Immature natural killer cell (primary cell): ENCODE results near the gene VKORC1. TPM values are rescaled to one million over a fixed set of nuclear protein-coding genes. Genes with fewer than 3 reads are reported as not detected.
"Not testable (repeated sequence)": the region's sequence is repeated elsewhere in the genome, so short reads cannot be mapped to it uniquely, and the experiment has no call there.

ENCODE experiments used
- DNase-seq, 3 donors: peaks; one replicate each; pipeline ENCODE4 v3.0.0; 2022; ENCODE audit warnings: mixed read lengths in 1 of 3
- H3K27ac Mint-ChIP-seq, 6 donors: one replicate each; pipeline ENCODE4 v1.8.0; 2020; ENCODE audit warnings: mixed read lengths in 6 of 6, mild to moderate bottlenecking in 5 of 6, inconsistent platforms in 4 of 6, moderate library complexity in 3 of 6
- H3K27me3 Mint-ChIP-seq, 3 donors: one replicate each; pipeline ENCODE4 v1.8.0; 2020 to 2021; ENCODE audit warnings: low read depth in 3 of 3, mild to moderate bottlenecking in 3 of 3, mixed read lengths in 3 of 3, moderate library complexity in 3 of 3, inconsistent platforms in 1 of 3
- H3K36me3 Mint-ChIP-seq, 3 donors: one replicate each; pipeline ENCODE4 v1.8.0; 2020; ENCODE audit warnings: mixed read lengths in 3 of 3, inconsistent platforms in 2 of 3, mild to moderate bottlenecking in 2 of 3
- H3K4me1 Mint-ChIP-seq, 2 donors: one replicate each; pipeline ENCODE4 v1.8.0; 2020; ENCODE audit warnings: inconsistent platforms in 2 of 2, mild to moderate bottlenecking in 2 of 2, mixed read lengths in 2 of 2, moderate library complexity in 1 of 2
- H3K4me3 Mint-ChIP-seq, 5 donors: one replicate each; pipeline ENCODE4 v1.8.0; 2020; ENCODE audit warnings: mild to moderate bottlenecking in 5 of 5, mixed read lengths in 5 of 5, inconsistent platforms in 3 of 5, moderate library complexity in 3 of 5
- H3K9me3 Mint-ChIP-seq, 6 donors: one replicate each; pipeline ENCODE4 v1.8.0; 2020; ENCODE audit warnings: mild to moderate bottlenecking in 6 of 6, mixed read lengths in 6 of 6, inconsistent platforms in 4 of 6, moderate library complexity in 3 of 6
- polyA plus RNA-seq, 3 donors: library from polyadenylated mRNA; unstranded; fragments of 300-500 nt; fragmentation: Illumina TruSeq; gene quantifications; one replicate each; pipeline ENCODE4 v1.2.3, GENCODE V29; 2021

VKORC1 gene
- polyA plus RNA-seq, 3 donors from 2014 or later = 114 to 164 (median 116) TPM

DNA sequence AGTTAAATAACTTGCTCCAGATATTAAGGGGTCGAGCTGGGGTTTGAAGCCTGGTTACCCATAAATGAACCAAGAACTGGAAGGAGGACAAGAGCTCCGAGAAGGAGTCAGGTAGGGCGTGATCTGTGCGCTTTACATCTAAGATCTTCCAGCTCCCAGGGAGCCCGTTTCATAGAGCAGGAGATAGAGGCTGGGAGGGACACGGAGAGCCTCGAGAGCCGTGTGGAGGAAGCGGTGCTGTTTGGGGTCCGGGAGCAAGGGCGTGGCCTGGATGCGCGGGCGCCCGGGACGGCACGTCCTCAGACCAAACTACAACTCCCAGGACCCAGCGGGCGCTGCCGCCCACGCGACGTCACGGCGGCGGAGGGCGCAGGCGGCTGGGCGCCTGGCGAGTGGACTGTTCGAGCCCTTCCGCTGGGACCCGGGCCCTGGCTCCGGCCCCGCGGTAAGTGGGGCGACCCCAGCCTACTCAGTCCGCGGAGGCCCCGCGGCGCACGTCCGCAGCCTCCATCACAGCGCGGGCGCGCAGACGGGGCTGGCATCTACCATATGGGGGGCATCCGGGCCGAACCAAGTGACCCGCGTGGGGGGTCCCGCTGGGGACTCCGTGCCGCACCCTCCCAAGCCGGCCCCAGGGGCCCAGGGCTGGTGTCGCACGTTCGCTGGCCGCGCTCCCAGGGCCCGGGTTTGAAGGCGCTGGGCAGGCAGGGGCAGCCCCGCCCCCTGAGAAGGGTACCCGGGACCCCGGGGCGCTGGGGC lies 13.6 kb upstream of the VKORC1 start, which contains the start of gene BCKDK:
TSS of gene BCKDK (plus strand) at position 352 of the 759 bp plus-strand sequence. CDS start 838 bp downstream, outside the sequence.
- peak within 1 kb of the TSS; percentile 47 to 81 (median 65) for H3K27ac Mint-ChIP-seq
- no peaks in the 10 kb centered on the region for H3K9me3 Mint-ChIP-seq
- peak within 1 kb of the TSS; percentile 80 to 89 (median 84) for H3K4me3 Mint-ChIP-seq
- peaks cover 0 to 8% (median 4%) of the 10 kb centered on the region in 3 donors for H3K36me3 Mint-ChIP-seq
- peak; percentile 41 to 47 (median 41) for DNase-seq
- peaks cover 15 to 16% of the 10 kb centered on the region in 2 donors for H3K4me1 Mint-ChIP-seq
- peaks cover 0 to 5% (median 0%) of the 10 kb centered on the region in 3 donors for H3K27me3 Mint-ChIP-seq

DNA sequence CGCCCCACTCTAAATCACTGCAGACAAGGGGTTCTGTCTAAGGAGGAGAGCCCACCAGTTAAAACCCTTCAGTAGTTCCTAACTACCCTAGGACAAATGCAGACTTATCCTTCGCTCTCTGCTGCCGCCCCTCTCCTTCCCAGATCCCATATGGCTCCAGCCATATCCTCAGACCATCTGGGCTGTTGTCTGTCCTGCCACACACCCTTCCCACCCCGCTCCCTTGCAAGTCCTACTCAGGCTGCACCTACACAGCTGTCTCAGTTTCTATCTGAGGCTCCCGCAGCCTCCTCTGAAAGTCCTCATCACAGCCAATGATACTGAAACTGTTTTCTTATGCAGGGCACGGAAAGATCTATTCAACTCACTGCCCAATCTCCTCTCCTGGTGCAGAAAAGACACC lies 12.9 kb upstream of the VKORC1 start:
- Mint-ChIP-seq H3K9me3 (no peaks in the 10 kb centered on the region), H3K27ac (peak overlapping the region in 5 of 6 donors; percentile 10 to 73 (median 47)), H3K27me3 (peaks cover 0 to 5% (median 2%) of the 10 kb centered on the region in 3 donors), H3K4me3 (peak overlapping the region; percentile 80 to 89 (median 84)), H3K4me1 (peaks cover 15 to 16% of the 10 kb centered on the region in 2 donors), H3K36me3 (peaks cover 0 to 7% (median 4%) of the 10 kb centered on the region in 3 donors)
- no peak for DNase-seq

DNA sequence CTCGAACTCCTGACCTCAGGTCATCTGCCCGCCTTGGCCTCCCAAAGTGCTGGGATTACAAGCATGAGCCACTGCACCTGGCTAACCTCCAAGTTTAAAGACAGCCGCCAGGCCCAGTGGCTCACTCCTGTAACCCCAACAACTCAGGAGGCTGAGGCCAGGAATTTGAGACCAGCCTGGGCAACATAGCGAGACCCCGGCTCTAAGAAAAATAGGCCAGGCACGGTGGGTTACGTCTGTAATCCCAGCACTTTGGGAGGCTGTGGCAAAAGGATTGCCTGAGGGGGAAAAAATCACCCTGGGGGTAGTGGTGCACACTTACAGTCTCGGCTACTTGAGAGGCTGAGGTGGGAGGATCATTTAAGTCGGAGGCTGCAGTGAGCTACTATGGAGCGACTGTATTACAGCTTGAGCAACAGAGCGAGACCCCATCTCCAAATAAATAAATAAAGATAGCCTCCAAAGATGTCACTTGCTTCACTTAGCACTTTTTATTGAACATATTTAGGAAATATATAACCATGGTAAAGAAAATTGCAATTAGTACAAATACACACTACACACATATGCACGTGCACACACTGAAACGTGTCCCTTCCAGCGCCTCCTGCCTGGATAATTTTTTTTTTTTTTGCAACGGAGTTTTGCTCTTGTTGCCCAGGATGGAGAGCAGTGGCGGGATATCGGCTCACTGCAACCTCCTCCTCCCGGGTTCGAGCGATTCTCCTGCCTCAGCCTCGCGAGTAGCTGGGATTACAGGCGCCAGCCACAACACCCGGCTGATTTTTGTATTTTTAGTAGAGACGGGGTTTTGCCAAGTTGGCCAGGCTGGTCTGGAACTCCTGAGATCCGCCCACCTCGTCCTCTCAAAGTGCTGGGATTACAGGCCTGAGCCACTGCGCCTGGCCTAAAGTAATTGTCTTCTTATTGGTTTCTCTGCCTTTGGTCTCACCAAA lies 12.2 kb upstream of the VKORC1 start:
- Mint-ChIP-seq H3K9me3 (no peaks in the 10 kb centered on the region), H3K27ac (peak overlapping the region in 2 of 6 donors; percentile 10 to 47), H3K4me3 (peak overlapping the region in 3 of 5 donors; percentile 80 to 84 (median 83)), H3K36me3 (peaks cover 0 to 6% (median 4%) of the 10 kb centered on the region in 3 donors), H3K27me3 (peaks cover 0 to 5% (median 2%) of the 10 kb centered on the region in 3 donors), H3K4me1 (peaks cover 15 to 16% of the 10 kb centered on the region in 2 donors)
- no peak for DNase-seq

DNA sequence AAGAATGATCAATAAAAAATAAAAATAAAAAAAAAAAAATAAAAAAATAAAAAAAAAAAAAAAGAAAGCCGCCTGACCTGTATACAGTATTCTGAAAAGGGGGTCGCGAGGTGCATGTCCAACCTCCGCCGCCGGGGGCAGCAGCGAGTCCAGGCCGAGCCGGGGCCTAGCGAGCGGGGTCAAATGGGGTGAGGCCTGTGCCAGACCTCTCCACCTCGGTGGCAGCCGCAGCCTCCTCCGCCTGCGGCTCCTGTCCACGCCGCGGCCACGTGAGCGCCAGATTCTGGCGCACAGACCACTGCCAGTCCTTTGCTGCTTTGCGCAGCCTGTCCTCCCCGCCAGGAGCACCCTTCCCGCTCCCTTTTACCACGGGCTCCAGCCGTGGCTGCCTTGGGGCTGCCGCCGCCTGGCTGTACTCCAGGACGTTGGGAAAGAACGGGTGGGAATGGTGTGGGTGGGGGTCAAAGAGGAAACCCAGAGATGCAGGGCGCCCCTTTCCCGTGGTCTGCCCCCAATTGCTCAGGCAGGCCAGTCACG lies 11.1 kb upstream of the VKORC1 start:
- H3K27ac Mint-ChIP-seq = peak overlapping the region; percentile 39 to 84 (median 74)
- peaks cover 0 to 6% (median 4%) of the 10 kb centered on the region in 3 donors for H3K36me3 Mint-ChIP-seq
- no peaks in the 10 kb centered on the region for H3K9me3 Mint-ChIP-seq
- H3K27me3 Mint-ChIP-seq = peaks cover 1 to 7% (median 2%) of the 10 kb centered on the region in 3 donors
- peak overlapping the region; percentile 35 to 65 (median 58) for H3K4me3 Mint-ChIP-seq
- peaks cover 15 to 16% of the 10 kb centered on the region in 2 donors for H3K4me1 Mint-ChIP-seq
- peak; percentile 83 to 85 (median 84) for DNase-seq

DNA sequence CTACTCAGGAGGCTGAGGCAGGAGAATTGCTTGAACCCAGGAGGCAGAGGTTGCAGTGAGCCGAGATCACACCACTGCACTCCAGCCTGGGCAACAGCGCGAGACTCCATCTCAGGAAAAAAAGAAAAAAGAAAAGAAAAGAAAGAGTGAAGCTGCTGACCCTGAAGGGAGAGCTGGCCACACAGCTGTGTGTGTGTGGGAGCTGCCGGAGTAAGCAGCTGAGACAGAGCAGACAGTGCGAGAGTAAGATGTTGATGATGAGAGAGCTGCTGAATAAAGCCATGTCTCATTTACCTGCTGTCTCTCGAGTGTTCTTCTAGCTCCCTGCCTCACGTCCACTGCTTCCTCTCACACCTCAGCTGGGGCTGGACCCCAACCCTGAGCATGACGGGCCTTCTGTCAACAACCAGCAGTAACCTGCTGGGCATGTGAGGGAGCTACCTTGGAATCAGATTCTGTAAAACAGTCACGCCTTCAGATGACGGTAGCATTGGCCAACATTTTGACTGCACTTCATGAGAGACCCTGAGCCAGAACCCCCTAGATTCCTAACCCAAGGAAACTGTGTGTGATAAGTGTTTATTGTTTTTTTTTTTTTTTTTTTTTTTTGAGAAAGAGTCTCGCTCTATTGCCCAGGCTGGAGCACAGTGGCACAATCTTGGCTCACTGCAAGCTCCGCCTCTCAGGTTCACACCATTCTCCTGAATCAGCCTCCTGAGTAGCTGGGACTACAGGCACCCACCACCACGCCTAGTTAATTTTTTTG lies 6.5 kb upstream of the VKORC1 start:
- H3K4me1 Mint-ChIP-seq = peaks cover 4 to 12% of the 10 kb centered on the region in 2 donors
- not testable (repeated sequence) for H3K27ac Mint-ChIP-seq, H3K27me3 Mint-ChIP-seq, DNase-seq, H3K36me3 Mint-ChIP-seq, H3K4me3 Mint-ChIP-seq, H3K9me3 Mint-ChIP-seq

DNA sequence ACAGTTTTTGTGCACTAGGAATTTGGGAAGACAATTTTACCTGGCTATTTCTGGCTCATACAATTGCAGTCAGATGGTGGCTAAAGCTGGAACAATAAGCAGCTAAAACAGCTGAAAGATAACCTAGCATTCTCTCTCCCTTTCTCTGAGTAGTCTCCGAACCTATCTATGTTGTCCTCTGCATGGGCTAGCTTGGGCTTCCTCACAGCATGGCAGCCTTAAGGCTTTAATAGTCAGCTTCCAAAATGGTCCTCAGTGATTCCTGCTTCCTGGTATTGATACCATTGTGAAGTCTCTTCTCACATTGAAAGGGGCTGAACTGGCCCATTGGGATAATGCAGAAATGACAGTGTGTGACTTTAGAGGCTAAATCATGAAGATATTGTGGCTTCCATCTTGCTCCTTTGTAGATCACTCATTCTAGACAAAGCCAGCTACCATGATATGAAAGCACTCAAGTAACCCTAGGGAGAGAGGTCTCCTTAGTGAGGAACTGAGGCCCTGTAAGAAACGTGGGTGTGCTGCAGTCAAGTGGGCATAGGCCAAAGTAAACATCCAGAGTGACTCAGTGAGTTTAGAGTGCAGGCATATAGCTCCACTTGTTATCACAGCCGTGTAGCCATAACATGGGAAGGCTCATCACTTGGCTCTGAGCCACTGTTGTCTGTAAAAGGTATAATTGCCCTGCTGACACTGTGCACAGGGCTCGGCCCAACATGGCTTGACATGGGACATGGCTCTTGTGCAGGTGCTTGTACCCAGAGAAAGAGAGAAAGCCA lies 5.5 kb upstream of the VKORC1 start:
- H3K4me1 Mint-ChIP-seq = peaks cover 8 to 16% of the 10 kb centered on the region in 2 donors

DNA sequence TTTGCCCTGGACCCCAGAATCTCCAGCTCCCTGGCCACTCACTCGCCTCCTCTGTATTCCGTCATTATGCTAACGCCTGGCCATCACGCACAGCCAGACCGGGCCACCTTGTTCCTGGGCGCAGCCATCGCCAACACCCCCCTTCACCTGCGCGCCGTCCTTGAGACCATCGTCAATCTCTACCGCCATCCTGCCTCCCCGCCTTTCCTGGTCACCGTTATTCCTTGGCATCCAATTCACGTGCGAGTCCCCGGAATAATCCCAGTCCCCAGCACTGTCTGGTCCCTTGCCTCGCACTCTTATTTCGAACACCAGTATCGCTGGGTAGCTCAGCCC lies 541 bp downstream of the VKORC1 start:
- no peak for DNase-seq
- peak overlapping the region; percentile 78 to 97 (median 87) for H3K4me3 Mint-ChIP-seq
- H3K9me3 Mint-ChIP-seq = no peaks in the 10 kb centered on the region
- peaks cover 10 to 12% (median 12%) of the 10 kb centered on the region in 3 donors for H3K27me3 Mint-ChIP-seq
- H3K27ac Mint-ChIP-seq = peak overlapping the region; percentile 75 to 97 (median 90)
- H3K4me1 Mint-ChIP-seq = peaks cover 22 to 30% of the 10 kb centered on the region in 2 donors
- H3K36me3 Mint-ChIP-seq = no peaks in the 10 kb centered on the region

More for the DNA sequence above, 5.5 kb upstream of the VKORC1 start:
- H3K27ac Mint-ChIP-seq = no peak overlapping the region
- no peak overlapping the region for H3K4me3 Mint-ChIP-seq
- peaks cover 0 to 1% (median 0%) of the 10 kb centered on the region in 6 donors for H3K9me3 Mint-ChIP-seq
- no peak for DNase-seq
- H3K27me3 Mint-ChIP-seq = peaks cover 9 to 11% (median 10%) of the 10 kb centered on the region in 3 donors
- H3K36me3 Mint-ChIP-seq = no peaks in the 10 kb centered on the region

DNA sequence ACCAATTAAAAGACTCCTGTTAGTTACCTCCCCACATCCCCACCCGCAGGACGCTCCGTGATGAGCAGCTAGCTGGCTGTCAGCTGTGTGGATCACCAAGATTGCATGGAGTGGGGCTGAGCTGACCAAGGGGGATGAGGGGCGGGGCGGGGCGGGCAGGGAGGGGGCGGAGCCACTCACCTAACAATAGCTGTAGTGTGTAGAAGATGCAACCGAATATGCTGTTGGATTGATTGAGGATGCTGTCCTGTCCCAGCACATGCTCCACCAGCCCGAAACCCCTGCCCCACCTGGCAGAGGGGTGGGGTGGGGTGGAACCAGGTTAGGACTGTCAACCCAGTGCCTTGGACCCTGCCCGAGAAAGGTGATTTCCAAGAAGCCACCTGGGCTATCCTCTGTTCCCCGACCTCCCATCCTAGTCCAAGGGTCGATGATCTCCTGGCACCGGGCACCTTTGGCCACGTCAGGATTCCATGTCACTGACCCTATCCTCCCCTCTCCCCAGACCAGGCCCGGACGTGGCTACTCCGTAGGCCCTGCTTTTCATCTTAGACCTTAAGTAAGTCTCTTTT lies 1.4 kb downstream of the VKORC1 start:
- no peak for DNase-seq
- Mint-ChIP-seq H3K36me3 (no peaks in the 10 kb centered on the region), H3K4me3 (peak overlapping the region in 4 of 5 donors; percentile 33 to 56 (median 39)), H3K27me3 (peaks cover 10 to 12% (median 12%) of the 10 kb centered on the region in 3 donors), H3K4me1 (peaks cover 22 to 30% of the 10 kb centered on the region in 2 donors), H3K9me3 (no peaks in the 10 kb centered on the region), H3K27ac (peak overlapping the region in 1 of 6 donors; percentile 50)

DNA sequence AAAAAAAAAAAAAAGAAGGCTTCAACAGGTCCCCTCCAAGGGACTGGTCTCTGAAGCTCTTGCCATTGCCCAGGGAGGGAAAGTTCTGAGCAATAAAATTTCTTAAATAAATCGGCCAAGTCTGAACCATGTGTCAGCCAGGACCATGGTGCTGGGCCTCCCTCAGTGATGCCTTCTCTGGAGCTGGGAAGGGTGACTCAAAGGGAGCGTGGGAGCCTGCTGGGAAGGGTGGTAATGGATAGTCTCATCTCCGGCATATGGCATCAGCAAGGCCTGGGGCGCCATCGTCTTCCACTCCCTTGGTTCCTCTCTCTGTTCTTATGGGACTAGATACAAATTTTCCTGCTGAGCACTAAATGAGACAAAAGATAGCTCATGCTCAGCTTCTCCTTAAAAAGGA lies 2.3 kb downstream of the VKORC1 start:
- peaks cover 10 to 12% (median 10%) of the 10 kb centered on the region in 3 donors for H3K27me3 Mint-ChIP-seq
- H3K36me3 Mint-ChIP-seq = no peaks in the 10 kb centered on the region
- DNase-seq = no peak
- H3K4me1 Mint-ChIP-seq = peaks cover 22 to 30% of the 10 kb centered on the region in 2 donors
- H3K9me3 Mint-ChIP-seq = no peaks in the 10 kb centered on the region
- H3K27ac Mint-ChIP-seq = peak overlapping the region in 1 of 6 donors; percentile 28
- peak overlapping the region in 4 of 5 donors; percentile 25 to 53 (median 38) for H3K4me3 Mint-ChIP-seq

DNA sequence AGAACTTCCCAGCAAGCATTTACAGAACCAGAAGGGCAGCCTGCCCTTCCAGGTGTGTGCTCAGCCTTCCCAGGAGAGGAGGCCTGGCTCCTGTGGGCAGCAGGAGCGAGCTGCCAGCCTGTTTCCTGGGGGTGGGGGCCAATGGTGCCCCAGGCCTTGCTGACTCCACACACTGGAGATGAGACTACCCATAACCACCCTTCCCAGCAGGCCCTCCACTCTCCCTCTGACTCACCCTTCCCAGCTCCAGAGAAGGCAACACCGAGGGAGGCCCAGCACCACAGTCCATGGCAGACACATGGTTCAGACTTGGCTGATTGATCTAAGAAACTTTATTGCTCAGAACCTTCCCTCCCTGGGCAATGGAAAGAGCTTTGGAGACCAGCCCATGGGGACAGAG lies 4.1 kb downstream of the VKORC1 start:
- no peak overlapping the region for H3K27ac Mint-ChIP-seq
- peaks cover 19% of the 10 kb centered on the region in 2 donors for H3K4me1 Mint-ChIP-seq
- H3K36me3 Mint-ChIP-seq = peaks cover 0 to 2% (median under 1%) of the 10 kb centered on the region in 3 donors
- H3K9me3 Mint-ChIP-seq = no peaks in the 10 kb centered on the region
- peaks cover 7 to 9% (median 7%) of the 10 kb centered on the region in 3 donors for H3K27me3 Mint-ChIP-seq
- no peak overlapping the region for H3K4me3 Mint-ChIP-seq
- DNase-seq = no peak

DNA sequence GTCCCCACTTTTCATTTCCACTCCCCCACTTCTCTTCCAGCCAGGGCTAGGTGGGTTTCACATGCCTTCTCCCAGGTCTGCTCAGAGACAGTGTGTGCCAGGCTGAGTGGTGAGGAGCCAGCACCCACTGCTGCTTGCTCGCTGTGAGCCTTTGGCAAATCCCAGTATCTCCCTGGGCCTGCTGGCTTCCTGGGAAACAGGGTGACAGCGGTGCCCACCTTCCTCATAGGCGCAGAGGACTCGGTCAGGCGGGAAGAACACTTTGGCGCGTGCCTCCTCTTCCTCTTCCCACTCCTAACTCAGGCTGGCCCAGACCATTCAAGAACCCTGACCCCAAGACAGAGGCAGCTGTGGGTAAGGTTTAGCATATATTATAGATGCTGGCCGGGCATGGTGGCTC lies 5.4 kb downstream of the VKORC1 start:
- Mint-ChIP-seq H3K9me3 (no peaks in the 10 kb centered on the region), H3K4me3 (no peak overlapping the region), H3K27ac (no peak overlapping the region), H3K4me1 (peaks cover 6 to 8% of the 10 kb centered on the region in 2 donors), H3K36me3 (peaks cover 0 to 4% (median 3%) of the 10 kb centered on the region in 3 donors), H3K27me3 (peaks cover 0 to 1% (median 0%) of the 10 kb centered on the region in 3 donors)
- no peak for DNase-seq
